ENCODE results near the gene MYO9B. TPM values are rescaled to one million over a fixed set of nuclear protein-coding genes. Genes with fewer than 3 reads are reported as not detected.

The MYO9B gene
- total RNA-seq, 1 experiment from 2014 or later, result 68.3 TPM

DNA sequence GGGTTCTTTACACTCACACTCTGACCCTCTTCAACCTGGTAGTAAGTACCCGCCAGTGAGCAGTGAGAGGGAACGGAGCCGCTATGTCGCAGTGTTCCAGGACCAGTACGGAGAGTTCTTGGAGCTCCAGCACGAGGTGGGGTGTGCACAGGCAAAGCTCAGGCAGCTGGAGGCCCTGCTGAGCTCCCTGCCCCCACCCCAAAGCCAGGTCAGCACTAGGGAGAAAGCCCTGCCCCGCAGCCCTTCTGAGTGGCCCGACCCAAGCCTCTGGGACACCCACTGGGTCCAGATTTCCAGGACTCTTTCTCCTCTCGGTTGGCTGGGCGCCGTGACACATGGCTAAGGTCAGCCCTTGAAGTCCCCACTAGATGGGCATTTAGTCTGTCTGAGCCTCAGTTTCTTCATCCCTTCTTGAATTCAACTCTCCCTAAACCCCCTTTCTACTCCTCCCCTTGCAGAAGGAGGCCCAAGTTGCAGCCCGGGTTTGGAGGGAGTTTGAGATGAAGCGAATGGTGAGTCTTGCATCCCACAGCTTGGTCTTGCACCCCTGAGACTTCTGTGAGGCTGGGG is 152.3 kb downstream of the MYO9B start:
- 0 out of 2 replicates have a peak, but pooled peaks cover 6% of the 10 kb centered on the region for H3K79me2 ChIP-seq (ENCODE audit: low read length)
- CTCF ChIA-PET, result no interaction called here
- TF ChIP-seq EZH2 (IDR thresholded peaks at IDR 0.05; ENCODE audit: low read length, unreplicated experiment), result no peak
- no peak for TF ChIP-seq CTCF (conservative IDR thresholded peaks at IDR 0.05; ENCODE audit: low read depth, low read length)
- no peak for TF ChIP-seq EZH2phosphoT487 (IDR thresholded peaks at IDR 0.05; ENCODE audit: borderline replicate concordance, low read length)
- no peaks in the 10 kb centered on the region for H3F3A ChIP-seq (ENCODE audit: low read length, unreplicated experiment)
- no peaks in the 10 kb centered on the region for H3K9me3 ChIP-seq (ENCODE audit: low read length)
- H3K4me2 ChIP-seq (ENCODE audit: low read length), result no peak overlapping the region
- no peaks in the 10 kb centered on the region for H3K27me3 ChIP-seq (ENCODE audit: low read length)
- POLR2A ChIA-PET (ENCODE audit: unreplicated experiment), result no interaction called here
- no peaks in the 10 kb centered on the region for H4K20me1 ChIP-seq (ENCODE audit: low read length)
- no peaks in the 10 kb centered on the region for H3K9me2 ChIP-seq (replicated peaks; ENCODE audit: low read length)
- H3K4me1 ChIP-seq (ENCODE audit: insufficient read depth, low read length), result no peaks in the 10 kb centered on the region; the same call in 1 of the 2 replicates
- ATAC-seq (no peak), DNase-seq (no peak)
- no peak overlapping the region for H3K9ac ChIP-seq (ENCODE audit: low read length)
- peaks cover 11% of the 10 kb centered on the region; the same call in 1 of the 2 replicates for H3K36me3 ChIP-seq (ENCODE audit: low read depth, low read length)
- no peak overlapping the region for H2AFZ ChIP-seq (ENCODE audit: low read length)
- H3K27ac ChIP-seq (ENCODE audit: low read length), result no peak overlapping the region
- BruUV-seq (replicated peaks), result no TSS peak
- intact Hi-C loops (cut with micrococcal nuclease), result no loop called here
- no peak overlapping the region for H3K4me3 ChIP-seq (ENCODE audit: low read length)

DNA sequence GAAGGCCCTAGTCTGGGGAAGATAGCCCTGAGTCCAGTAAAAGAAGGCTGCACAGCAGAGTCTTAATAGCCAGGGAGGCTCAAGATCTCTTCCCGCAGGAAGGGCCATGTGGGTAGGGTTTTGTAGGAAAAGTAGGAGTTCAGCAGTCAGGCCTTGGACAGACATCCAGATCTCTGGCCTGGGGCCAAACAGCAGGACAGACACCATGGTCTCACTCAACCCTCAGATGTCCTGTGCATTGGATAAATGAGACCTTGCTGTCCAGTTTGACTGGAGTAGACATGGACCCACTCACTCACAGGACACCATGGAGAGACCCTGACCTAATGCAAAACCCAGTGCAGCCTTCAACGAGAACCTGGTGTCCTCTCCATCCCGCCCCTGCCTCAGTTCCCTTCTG is 154.3 kb downstream of the MYO9B start:
- H4K20me1 ChIP-seq (ENCODE audit: low read length), result no peaks in the 10 kb centered on the region
- H3K9ac ChIP-seq (ENCODE audit: low read length), result no peak overlapping the region
- ATAC-seq, result no peak
- no peaks in the 10 kb centered on the region for H3K9me2 ChIP-seq (replicated peaks; ENCODE audit: low read length)
- H3K27ac ChIP-seq (ENCODE audit: low read length), result no peak overlapping the region
- H3K4me2 ChIP-seq (ENCODE audit: low read length), result no peak overlapping the region
- no peaks in the 10 kb centered on the region; the same call in 1 of the 2 replicates for H3K4me1 ChIP-seq (ENCODE audit: insufficient read depth, low read length)
- no peaks in the 10 kb centered on the region for H3K27me3 ChIP-seq (ENCODE audit: low read length)
- ChIA-PET CTCF (no interaction called here), POLR2A (ENCODE audit: unreplicated experiment) (no interaction called here)
- no peak overlapping the region for H2AFZ ChIP-seq (ENCODE audit: low read length)
- H3K79me2 ChIP-seq (ENCODE audit: low read length), result peaks cover 22% of the 10 kb centered on the region
- TF ChIP-seq EZH2 (IDR thresholded peaks at IDR 0.05; ENCODE audit: low read length, unreplicated experiment), result no peak
- no peak for TF ChIP-seq CTCF (conservative IDR thresholded peaks at IDR 0.05; ENCODE audit: low read depth, low read length)
- no peak for TF ChIP-seq EZH2phosphoT487 (IDR thresholded peaks at IDR 0.05; ENCODE audit: borderline replicate concordance, low read length)
- H3K4me3 ChIP-seq (ENCODE audit: low read length), result no peak overlapping the region
- no peaks in the 10 kb centered on the region for H3K9me3 ChIP-seq (ENCODE audit: low read length)
- no peaks in the 10 kb centered on the region for H3F3A ChIP-seq (ENCODE audit: low read length, unreplicated experiment)
- peaks cover 14% of the 10 kb centered on the region; the same call in 1 of the 2 replicates for H3K36me3 ChIP-seq (ENCODE audit: low read depth, low read length)
- no peak for DNase-seq
- BruUV-seq (replicated peaks), result no TSS peak
- intact Hi-C loops (cut with micrococcal nuclease), result no loop called here

GRCh38 chr19:17232258-17232657 is 156.7 kb downstream of the MYO9B start:
- DNase-seq, result no peak
- Histone ChIP-seq H3K9me3 (ENCODE audit: low read length) (no peaks in the 10 kb centered on the region), H3K27me3 (ENCODE audit: low read length) (no peaks in the 10 kb centered on the region), H3K79me2 (ENCODE audit: low read length) (peaks cover 28% of the 10 kb centered on the region), H3K4me2 (ENCODE audit: low read length) (no peak overlapping the region), H2AFZ (ENCODE audit: low read length) (no peak overlapping the region), H3K36me3 (ENCODE audit: low read depth, low read length) (peaks cover 14% of the 10 kb centered on the region; the same call in 1 of the 2 replicates), H3K9ac (ENCODE audit: low read length) (no peak overlapping the region), H3K4me1 (ENCODE audit: insufficient read depth, low read length) (no peaks in the 10 kb centered on the region; the same call in 1 of the 2 replicates), H3K4me3 (ENCODE audit: low read length) (no peak overlapping the region), H3K9me2 (replicated peaks; ENCODE audit: low read length) (no peaks in the 10 kb centered on the region), H3K27ac (ENCODE audit: low read length) (no peak overlapping the region), H4K20me1 (ENCODE audit: low read length) (no peaks in the 10 kb centered on the region), H3F3A (ENCODE audit: low read length, unreplicated experiment) (no peaks in the 10 kb centered on the region)
- BruUV-seq (replicated peaks), result no TSS peak
- intact Hi-C loops (cut with micrococcal nuclease), result no loop called here
- ChIA-PET POLR2A (ENCODE audit: unreplicated experiment) (no interaction called here), CTCF (no interaction called here)
- ATAC-seq, result no peak
- TF ChIP-seq EZH2phosphoT487 (IDR thresholded peaks at IDR 0.05; ENCODE audit: borderline replicate concordance, low read length) (no peak), CTCF (conservative IDR thresholded peaks at IDR 0.05; ENCODE audit: low read depth, low read length) (no peak), EZH2 (IDR thresholded peaks at IDR 0.05; ENCODE audit: low read length, unreplicated experiment) (no peak)
